Activated CD4-positive, alpha-beta T cell treated with anti-CD3 and anti-CD28 coated beads for 48 hours (primary cell): ENCODE data around the gene ABHD16B.
"Not testable (repeated sequence)": the region's sequence is repeated elsewhere in the genome, so short reads cannot be mapped to it uniquely, and the experiment has no call there.

Experiments
- DNase-seq: peaks from one replicate; pipeline ENCODE4 v3.0.0-alpha.2; 2020

Gene ABHD16B

DNA sequence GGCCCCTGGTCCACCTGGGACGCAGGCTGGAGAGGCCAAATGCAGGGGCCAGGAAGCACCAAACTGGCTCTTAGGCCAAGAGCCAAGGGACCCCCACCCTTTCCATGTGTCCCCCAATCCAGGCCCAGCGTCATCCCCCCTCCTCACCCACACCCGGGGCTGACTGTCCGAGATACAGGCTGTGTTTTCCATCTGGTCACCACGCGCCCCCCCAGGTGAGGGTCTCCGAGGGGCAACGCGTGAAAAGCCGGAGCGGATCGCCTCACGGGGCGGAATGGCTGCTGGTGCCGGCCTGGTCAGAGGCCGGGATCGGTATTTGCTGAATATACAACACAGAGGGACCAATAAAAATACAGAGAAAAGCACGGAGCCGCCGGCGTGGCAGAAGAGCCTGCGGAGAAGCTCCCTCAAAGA is 5.2 kb upstream of the ABHD16B start:
- DNase-seq = no peak

DNA sequence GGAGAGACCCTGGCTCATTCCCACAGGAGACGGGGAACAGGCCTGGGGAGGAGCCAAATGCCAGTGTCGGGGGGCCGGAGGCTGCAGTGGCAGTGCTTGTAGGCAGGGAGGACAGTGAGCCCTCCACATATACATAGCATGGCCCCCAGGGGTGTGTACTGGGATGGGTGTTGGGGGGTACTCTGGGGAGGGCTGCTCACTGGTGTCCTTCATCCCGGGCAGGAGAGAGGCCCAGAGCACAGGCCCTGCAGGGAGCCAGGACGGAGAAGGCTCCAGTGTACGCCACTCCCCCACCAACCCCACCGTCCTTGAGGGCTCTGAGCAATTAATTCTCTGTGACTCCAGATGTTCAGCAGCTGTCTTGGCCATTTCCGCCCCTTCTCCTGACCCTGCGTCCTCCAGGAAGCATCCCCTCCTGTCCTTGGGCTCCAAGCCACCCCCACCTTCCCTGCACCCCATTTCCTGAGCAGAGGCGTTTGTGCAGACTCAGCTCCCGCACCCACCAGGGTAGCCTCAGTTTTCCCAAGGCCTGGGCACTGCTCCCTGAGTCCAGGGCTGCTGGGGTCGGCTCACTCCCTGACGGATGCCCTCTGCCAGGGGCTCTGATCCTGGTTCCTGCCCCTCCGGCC is 3.4 kb upstream of the ABHD16B start:
- no peak for DNase-seq

DNA sequence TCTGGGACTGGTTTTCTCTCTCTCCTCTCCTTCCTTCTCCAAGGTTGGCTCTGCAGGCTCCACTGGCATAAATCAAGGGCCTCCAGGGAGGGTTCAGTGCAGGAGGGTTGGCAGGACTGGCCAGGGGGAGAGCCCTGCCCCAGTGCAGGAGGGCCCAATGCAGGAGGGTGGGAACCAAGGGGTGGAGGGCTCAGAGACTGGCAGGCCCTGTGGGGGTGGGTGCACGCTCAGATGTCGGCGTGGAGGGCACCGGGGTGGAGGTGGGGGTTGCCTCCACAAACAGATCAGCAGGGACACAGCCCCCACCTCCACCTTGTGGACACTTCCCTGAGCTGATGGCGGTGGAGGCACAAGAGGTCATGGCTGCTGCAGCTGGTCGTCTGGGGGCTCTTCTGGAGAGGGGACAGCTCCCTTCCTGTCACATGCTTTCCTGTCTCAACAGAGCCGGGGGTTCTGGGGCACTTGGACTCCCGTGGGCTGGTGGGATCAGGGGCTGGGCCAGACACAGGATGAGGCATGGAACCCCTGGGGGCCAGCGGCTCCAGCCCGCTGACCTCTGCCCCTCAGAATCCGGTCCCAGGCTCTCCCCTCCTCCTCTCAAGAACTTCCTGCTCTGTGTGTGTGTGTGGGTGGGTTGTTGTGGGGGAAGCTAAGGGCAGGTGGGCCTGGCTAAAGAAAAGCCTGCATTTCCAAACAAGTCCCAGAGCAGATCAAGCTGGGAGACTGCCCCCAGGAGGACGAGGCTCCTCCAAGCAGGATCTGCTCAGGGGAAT is 2.7 kb upstream of the ABHD16B start:
- DNase-seq = no peak

DNA sequence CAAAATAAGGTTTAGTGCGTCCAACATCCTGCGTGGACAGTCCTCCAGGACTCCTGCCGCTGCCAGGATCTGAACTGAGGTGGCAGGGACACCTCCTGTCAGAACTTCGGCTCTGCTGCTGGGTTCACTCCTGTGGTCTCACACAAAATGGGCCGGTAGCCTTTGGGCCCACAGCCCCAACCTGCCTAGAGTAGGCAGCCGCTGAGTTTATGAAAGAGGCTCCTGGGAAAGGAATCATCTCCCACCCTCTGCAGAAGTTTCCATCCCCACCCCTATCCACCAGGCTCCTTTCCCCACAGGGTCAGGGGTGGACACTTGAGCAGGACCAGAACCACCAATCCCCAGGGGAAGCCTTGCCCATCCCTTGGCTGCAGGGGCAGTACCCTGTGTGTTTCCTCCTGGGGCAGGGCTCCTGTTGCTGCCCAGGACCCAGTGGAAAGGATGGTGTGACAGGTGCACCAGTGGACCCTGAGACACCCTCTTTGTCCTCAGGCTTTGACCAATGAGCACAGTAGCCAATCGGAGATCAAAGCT is 2.1 kb upstream of the ABHD16B start:
- no peak for DNase-seq

DNA sequence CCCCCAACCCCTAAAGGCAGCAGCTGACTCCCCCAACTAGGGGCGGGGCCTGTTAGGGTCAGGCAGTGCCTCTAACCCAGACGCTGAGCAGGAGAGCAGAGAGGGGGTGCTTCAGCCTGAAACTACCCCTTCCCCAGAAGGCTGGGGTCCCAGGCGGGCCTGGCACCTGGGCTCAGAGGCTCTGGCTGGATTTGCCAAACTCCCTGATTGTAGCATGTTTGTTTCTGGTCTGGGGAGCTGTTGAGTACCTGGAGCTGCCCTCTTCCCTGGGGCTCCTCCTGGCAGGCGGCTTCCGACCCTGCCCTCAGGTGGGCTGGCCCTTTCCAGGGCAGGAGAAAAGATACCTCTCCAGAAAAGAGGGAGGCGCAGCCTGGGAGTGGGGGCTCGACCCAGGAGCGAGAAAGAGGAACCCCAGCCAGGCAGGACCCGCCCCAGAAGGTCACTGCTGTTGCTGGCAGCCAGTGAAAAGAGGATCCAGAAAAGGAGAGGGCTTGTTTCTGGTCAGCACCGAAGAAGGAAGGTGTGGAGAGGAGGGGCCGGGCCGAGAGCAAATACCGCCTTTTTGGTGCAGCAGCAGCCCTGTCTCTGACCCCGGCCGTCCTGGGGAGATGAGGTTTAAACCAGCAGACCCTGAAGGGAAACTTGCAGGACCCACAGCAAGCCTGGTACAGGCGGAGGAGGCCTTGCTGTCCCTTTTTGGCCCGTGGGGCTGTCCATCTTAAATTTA is 810 bp upstream of the ABHD16B start:
- DNase-seq = no peak

DNA sequence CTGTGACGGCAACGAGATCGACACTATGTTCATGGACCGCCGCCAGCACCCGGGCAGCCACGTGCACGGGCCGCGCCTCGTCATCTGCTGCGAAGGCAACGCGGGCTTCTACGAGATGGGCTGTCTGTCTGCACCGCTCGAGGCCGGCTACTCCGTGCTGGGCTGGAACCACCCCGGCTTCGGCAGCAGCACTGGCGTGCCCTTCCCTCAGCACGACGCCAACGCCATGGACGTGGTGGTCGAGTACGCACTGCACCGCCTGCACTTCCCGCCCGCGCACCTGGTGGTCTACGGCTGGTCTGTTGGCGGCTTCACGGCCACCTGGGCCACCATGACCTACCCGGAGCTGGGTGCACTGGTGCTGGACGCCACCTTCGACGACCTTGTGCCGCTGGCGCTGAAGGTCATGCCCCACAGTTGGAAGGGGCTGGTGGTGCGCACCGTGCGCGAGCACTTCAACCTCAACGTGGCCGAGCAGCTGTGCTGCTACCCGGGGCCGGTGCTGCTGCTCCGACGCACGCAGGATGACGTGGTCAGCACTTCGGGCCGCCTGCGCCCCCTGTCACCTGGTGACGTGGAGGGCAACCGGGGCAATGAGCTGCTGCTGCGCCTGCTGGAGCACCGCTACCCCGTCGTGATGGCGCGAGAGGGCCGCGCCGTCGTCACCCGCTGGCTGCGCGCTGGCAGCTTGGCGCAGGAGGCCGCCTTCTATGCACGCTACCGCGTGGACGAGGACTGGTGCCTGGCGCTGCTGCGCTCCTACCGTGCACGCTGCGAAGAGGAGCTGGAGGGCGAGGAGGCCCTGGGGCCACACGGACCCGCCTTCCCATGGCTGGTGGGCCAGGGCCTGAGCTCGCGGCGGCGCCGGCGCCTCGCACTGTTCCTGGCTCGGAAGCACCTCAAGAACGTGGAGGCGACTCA is 943 bp downstream of the ABHD16B start:
- no peak for DNase-seq

DNA sequence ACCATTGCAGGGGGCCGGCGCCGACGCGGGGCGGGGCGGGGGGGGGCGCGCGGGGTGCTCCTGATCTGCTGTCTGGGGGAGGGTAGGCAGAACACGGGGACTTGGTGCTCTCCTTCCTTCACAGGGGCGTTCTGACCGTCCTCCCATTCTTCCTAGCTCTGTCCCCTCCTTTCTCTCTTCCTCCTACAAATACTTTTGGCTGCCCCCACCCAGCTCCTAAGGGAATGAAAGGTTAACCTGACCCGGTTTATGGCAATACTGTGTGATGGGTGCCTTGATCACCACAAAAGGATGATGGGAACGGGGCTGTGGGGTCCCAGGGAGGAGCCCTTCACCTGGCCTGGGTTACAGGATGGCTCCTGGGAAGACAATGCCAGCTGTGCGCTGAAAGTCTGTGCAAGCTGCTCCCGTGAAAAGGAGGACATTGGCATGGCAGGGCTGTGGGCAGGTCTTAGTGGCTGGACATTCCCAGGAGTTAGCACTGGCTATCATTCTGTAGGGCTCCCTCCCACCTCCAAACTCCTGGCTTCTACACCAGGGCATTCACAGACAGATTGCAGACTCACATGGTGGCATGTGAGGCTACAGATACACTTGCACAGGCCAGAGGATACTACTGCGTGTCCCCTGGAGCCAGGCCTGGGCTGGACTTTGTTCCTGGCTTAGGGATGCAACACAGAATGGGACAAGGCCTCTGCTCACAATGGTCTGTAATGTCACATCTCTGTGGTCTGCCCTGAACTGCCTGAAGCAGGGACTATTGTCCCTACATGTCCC is 1.9 kb downstream of the ABHD16B start:
- DNase-seq = no peak

DNA sequence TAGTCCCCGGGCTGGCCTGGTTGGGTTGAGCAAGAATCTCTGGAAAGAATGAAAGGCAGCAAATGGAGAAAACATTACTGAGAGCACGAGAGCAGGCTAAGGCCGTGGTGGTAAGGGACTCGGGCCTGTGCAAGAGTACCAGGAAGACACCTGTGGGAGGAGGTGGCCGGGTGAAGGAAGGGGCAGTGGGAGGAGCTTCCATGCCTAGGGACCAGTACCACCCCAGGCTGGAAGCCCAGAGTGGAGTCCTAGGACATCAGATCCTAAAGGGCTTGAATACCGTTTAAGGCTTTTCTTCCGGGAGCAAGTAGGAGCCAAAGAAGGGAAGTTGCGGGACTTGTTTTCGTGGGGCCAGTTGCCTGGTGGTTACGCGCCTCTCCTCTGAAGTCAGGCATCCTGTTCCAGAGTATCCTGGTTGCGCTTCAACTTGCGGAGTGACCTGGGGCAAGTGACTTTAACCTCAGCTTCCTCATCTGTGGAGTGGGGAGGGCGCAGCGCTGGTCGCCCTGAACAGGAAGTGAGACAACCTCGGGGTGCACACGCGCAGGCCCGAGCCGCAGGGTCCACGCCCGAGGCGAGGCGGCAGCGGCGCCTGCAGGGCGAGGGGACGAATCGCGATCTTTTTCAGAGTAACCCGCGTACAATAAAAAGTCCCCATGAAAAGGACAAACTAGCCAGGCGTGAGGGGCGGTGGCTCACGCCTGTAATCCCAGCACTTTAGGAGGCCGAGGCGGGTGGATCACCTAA is 2.7 kb downstream of the ABHD16B start:
- DNase-seq = peak; percentile 84

DNA sequence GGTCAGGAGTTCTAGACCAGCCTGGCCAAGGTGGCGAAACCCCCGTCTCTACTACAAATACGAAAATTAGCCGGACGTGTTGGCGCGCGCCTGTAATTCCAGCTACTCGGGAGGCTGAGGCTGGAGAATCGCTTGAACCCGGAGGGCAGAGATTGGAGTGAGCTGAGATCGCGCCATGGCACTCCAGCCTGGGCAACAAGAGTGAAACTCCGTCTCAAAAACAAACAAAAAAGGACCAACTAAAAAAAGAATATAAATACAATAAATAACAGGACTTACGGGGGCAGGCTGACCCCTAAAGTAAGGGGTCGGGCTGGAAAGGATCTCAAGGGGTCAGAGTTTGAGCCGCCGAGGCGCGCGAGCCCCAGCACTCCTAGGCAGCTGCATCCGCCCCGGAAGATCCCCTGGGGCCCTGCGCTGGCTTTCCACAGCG is 3.3 kb downstream of the ABHD16B start:
- no peak for DNase-seq

DNA sequence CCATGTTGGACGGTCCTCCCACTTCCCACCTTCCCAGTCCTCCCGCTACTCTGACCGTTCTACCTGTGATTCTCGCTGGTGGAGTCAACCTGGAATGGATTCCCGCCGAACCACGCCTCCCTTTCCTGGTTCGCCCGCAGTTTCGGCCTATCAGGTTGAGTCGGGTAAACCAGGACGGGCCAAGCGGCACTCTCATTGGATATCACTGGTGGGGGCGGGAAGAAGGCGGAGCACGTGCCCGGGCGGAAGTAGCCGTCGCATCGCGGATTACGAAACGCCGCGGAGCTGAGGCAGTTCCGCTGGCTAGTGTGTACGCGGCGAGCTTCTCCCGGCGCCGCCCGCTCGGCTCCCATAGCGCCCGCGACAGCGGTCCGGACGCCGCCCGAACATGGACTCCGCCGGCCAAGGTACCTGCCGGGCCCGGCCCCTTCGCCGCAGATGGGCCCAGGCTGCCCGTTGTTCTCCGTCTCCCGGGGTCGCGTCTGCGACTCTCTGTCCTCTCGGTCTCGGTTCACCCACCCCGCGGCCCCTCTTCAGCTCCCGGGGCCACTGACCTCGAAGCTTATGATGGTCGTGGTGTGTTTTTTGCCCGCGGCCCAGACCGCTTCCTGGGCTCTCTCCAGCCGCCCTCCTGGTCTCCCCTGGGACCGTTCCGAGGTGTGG is 3.8 kb downstream of the ABHD16B start, which contains the start of gene TPD52L2:
Gene TPD52L2, plus strand, starts transcription at position 293 of the 663 bp plus-strand sequence. Its CDS starts 96 bp downstream, at position 389.
- DNase-seq = peak; percentile 99

DNA sequence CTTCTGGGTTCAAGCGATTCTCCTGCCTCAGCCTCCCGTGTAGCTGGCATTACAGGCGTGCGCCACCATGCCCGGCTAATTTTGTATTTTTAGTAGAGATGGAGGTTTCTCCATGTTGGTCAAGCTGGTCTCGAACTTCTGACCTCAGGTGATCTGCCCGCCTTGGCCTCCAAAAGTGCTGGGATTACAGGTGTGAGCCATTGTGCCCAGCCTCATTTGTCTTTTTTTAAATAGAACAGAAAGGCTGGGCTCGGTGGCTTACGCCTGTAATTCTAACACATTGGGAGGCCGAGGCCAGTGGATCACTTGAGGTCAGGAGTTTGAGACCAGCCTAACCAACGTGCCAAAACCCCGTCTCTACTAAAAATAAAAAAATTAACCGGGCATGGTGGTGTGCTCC is 5.7 kb downstream of the ABHD16B start:
- DNase-seq = not testable (repeated sequence)

DNA sequence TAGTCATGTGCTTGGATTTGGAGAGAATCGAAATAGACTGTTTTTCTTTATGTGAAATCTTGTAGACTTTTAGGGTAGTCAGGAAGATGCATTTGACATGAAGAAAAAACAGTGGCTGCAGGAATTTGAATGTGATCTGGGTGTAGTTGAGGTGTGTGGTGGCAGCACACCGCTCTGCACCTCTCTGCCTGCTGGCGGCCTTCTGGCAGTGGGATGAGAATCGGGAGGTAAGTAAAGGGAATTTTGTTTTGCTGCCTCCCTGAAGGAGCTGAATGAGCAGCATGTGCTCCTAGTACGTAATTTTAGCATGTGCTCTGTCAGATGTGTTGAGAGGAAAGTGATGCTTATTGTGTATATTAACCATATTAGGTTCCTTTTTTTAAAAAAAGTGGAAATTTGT is 7.0 kb downstream of the ABHD16B start:
- DNase-seq = no peak

DNA sequence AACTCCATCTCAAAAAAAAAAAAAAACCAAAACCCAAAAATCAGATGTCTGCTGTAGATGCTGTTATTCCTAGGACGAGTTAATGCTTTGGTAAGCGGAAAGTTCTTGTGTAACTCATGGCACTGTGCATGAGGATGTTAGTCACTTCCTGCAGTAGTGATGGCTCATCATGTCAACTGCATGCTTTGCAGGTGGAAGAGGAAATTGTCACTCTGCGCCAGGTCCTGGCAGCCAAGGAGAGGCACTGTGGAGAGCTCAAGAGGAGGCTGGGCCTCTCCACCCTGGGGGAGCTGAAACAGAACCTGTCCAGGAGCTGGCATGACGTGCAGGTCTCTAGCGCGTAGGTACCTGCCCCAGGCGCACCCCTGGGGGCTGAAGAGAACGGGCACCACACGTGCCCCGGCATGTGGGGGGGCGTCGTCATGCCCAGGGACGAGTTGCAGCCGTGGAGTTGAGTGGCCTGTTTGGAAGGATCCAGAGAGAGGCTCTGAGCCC is 12.2 kb downstream of the ABHD16B start:
- DNase-seq = peak; percentile 68

DNA sequence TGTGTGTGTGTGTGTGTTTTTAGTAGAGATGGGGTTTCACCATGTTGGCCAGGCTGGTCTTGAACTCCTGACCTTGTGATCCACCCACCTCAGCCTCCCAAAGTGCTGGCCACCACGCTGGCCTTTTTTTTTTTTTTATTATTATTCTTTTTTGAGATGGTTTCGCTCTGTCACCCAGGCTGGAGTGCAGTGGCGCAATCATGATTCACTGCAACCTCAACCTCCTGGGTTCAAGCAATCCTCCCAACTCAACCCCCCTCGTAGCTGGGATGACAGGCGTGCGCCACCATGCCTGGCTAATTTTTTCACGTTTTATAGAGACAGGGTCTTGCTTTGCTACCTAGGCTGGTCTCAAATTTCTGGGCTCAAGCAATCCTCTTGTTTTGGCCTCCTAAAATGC is 12.9 kb downstream of the ABHD16B start:
- DNase-seq = not testable (repeated sequence)

DNA sequence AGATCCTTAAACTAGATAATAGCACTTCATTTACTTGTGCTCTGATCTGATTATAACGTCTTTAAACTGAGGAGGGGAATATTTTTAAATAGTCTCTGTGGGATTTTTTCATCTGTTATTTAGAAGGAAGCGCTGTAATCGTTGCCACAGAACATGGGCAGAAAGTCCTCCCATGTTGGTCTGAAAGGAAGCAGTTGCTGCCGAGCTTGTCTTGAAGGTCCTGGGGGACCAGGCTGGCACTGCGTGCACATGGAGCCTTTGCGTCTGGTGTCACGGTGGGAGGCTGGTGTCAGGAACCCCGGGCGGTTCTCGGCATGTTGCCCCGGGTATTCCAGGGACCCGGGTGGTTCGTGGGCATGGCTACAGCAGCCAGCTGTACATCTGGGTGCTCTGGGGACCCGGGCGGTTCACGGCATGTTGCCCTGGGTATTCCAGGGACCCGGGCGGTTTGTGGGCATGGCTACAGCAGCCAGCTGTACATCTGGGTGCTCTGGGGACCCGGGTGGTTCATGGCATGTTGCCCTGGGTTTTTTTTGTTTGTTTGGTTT is 15.3 kb downstream of the ABHD16B start:
- no peak for DNase-seq

DNA sequence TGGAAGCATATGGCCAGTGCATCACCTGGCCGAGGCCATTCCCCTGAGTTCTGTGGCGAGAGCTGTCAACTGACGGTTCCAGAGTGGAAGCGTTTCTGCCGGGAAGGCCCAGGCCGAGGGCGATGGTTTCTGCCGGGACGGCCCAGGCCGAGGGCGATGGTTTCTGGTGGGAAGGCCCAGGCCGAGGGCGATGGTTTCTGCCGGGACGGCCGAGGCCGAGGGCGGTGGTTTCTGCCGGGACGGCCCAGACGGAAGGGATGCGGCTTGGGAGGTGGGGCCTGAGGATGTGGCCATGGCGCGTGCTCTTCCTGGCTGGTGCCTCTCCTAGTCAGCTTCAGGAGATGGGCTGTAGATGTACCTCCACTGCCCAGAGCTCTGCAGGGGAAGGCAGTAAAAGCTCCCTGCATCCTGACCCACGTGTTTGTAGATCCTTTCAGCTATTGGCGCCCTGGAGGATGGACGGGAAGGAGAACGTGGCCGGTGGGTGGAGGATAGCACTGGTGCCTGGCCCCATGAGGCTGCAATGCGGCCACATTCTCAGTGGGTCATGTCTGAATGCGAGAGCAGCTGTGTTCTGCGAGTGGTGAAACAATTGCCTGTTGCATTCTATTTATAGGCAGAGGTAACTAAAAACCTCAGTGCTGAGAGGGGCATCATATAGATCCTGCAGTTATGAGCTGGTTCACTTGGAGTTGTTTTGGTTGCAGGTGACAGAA is 16.6 kb downstream of the ABHD16B start:
- DNase-seq = no peak

DNA sequence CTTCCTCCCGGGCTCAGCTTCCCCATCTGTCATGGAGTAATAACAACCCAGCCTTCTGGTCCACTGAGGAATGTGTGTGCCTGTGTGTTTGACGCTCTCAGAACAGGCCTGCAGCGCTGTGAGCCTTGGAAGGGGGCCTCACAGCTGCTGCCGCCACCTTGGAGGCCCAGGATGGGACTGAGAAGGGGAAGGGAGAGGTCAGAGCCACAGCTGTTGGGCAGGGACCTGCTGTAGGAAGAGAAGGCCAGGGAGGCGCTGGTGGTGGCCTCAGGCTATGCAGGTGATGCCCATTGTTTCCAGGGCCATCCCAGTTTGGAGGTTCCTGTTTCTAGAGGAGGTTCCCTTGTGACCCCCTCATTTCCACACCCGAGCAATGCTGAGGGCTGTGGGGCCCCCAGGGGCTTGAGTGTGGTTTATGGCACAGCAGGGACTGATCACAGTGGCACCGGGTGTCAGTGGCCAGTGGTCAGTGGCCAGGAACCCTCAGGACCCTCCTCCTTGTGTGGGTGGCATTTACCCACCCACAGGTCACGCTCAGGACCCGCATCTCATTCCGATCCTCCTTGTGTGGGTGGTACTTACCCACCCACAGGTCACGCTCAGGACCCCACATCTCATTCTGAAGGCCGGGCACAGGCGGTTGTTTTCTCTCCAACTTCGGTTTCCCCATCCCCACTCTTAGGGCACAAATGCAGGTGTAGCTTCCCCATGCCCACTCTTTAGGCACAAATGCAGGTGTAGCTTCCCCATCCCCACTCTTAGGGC is 17.8 kb downstream of the ABHD16B start:
- no peak for DNase-seq

DNA sequence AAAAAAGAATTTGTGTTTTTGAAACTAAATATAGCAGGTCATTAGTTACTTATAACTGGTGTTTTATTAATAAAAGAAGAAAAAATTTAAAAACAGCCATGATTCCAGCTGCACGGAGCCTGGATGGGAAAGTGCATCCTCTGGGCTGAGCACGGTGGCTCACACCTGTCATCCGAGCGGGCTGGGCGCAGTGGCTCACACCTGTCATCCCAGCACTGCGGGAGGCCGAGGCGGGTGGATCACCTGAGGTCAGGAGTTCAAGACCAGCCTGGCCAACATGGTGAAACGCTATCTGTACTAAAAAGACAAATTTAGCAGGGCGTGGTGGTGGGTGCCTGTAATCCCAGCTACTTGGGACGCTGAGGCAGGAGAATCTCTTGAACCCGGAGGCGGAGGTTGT is 19.6 kb downstream of the ABHD16B start:
- not testable (repeated sequence) for DNase-seq
